ENCODE results near the gene CARMIL3. TPM values are rescaled to one million over a fixed set of nuclear protein-coding genes. Genes with fewer than 3 reads are reported as not detected.
A peak's percentile ranks its signal among the peaks of the same experiment; 100 is the strongest.

CARMIL3 gene
- total and polyA plus RNA-seq, 2 experiments from 2014 or later, result 3.7 to 11.8 TPM

DNA sequence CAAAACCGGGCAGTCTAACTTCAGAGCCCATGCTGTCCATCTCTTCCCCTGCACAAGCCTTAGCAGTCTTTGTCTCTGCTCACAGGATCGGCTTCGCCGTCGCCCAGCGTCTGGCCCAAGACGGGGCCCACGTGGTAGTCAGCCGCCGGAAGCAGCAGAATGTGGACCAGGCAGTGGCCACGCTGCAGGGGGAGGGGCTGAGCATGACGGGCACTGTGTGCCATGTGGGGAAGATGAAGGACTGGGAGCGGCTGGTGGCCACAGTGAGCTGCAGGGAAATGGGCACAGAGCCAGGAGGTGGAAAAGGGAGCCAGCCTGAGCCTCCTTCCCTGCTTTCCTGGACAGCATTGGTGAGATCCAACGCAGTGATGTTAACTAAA is 14.2 kb upstream of the CARMIL3 start:
- Histone ChIP-seq H3F3A (replicated peaks; ENCODE audit: low read depth) (no peaks in the 10 kb centered on the region), H3K36me3 (ENCODE audit: insufficient read depth) (no peaks in the 10 kb centered on the region), H4K20me1 (replicated peaks; ENCODE audit: insufficient read depth) (no peaks in the 10 kb centered on the region), H3K27ac (ENCODE audit: low read depth) (no peak overlapping the region), H3K9me2 (ENCODE audit: insufficient read depth) (no peaks in the 10 kb centered on the region), H3K27me3 (ENCODE audit: insufficient read depth) (0 out of 2 replicates have a peak, but pooled peaks cover 4% of the 10 kb centered on the region), H3K4me1 (ENCODE audit: insufficient read depth) (0 out of 2 replicates have a peak, but pooled peaks cover 3% of the 10 kb centered on the region), H3K4me3 (no peak overlapping the region), H3K4me2 (no peak overlapping the region), H2AFZ (no peak overlapping the region; the same call in 1 of the 2 replicates), H3K79me2 (replicated peaks; ENCODE audit: insufficient read depth) (no peaks in the 10 kb centered on the region)
- Mint-ChIP-seq H3K27me3 (ENCODE audit: insufficient read depth, low read depth, poor library complexity) (peaks cover 3% of the 10 kb centered on the region), H3K36me3 (ENCODE audit: low read depth) (peaks cover 2% of the 10 kb centered on the region; the same call in 1 of the 3 replicates), H3K4me1 (peaks cover 10% of the 10 kb centered on the region; the same call in 2 of the 3 replicates), H3K9me3 (peaks cover 5% of the 10 kb centered on the region; the same call in 1 of the 3 replicates), H3K4me3 (no peak overlapping the region), H3K27ac (no peak overlapping the region)
- ATAC-seq (no peak), DNase-seq (ENCODE audit: low spot score) (peak; percentile 40)
- TF ChIP-seq EZH2 (IDR thresholded peaks at IDR 0.05; ENCODE audit: low read depth, unreplicated experiment) (no peak), ZNF114 (CRISPR knock-in tag; IDR thresholded peaks at IDR 0.05) (no peak), POLR2AphosphoS5 (IDR thresholded peaks at IDR 0.05; ENCODE audit: low read depth) (no peak), NANOG (IDR thresholded peaks at IDR 0.05; ENCODE audit: borderline replicate concordance) (no peak), ZNF331 (CRISPR knock-in tag; IDR thresholded peaks at IDR 0.05; ENCODE audit: low read depth) (no peak), EZH2phosphoT487 (IDR thresholded peaks at IDR 0.05; ENCODE audit: unreplicated experiment) (no peak), STAT1 (IDR thresholded peaks at IDR 0.05; ENCODE audit: unreplicated experiment) (no peak)
- TF ChIP-seq, protein P1, sequence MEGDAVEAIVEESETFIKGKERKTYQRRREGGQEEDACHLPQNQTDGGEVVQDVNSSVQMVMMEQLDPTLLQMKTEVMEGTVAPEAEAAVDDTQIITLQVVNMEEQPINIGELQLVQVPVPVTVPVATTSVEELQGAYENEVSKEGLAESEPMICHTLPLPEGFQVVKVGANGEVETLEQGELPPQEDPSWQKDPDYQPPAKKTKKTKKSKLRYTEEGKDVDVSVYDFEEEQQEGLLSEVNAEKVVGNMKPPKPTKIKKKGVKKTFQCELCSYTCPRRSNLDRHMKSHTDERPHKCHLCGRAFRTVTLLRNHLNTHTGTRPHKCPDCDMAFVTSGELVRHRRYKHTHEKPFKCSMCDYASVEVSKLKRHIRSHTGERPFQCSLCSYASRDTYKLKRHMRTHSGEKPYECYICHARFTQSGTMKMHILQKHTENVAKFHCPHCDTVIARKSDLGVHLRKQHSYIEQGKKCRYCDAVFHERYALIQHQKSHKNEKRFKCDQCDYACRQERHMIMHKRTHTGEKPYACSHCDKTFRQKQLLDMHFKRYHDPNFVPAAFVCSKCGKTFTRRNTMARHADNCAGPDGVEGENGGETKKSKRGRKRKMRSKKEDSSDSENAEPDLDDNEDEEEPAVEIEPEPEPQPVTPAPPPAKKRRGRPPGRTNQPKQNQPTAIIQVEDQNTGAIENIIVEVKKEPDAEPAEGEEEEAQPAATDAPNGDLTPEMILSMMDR (conservative IDR thresholded peaks at IDR 0.05; ENCODE audit: low read depth in 2 of 2), result no peak
- TF ChIP-seq, protein P2, sequence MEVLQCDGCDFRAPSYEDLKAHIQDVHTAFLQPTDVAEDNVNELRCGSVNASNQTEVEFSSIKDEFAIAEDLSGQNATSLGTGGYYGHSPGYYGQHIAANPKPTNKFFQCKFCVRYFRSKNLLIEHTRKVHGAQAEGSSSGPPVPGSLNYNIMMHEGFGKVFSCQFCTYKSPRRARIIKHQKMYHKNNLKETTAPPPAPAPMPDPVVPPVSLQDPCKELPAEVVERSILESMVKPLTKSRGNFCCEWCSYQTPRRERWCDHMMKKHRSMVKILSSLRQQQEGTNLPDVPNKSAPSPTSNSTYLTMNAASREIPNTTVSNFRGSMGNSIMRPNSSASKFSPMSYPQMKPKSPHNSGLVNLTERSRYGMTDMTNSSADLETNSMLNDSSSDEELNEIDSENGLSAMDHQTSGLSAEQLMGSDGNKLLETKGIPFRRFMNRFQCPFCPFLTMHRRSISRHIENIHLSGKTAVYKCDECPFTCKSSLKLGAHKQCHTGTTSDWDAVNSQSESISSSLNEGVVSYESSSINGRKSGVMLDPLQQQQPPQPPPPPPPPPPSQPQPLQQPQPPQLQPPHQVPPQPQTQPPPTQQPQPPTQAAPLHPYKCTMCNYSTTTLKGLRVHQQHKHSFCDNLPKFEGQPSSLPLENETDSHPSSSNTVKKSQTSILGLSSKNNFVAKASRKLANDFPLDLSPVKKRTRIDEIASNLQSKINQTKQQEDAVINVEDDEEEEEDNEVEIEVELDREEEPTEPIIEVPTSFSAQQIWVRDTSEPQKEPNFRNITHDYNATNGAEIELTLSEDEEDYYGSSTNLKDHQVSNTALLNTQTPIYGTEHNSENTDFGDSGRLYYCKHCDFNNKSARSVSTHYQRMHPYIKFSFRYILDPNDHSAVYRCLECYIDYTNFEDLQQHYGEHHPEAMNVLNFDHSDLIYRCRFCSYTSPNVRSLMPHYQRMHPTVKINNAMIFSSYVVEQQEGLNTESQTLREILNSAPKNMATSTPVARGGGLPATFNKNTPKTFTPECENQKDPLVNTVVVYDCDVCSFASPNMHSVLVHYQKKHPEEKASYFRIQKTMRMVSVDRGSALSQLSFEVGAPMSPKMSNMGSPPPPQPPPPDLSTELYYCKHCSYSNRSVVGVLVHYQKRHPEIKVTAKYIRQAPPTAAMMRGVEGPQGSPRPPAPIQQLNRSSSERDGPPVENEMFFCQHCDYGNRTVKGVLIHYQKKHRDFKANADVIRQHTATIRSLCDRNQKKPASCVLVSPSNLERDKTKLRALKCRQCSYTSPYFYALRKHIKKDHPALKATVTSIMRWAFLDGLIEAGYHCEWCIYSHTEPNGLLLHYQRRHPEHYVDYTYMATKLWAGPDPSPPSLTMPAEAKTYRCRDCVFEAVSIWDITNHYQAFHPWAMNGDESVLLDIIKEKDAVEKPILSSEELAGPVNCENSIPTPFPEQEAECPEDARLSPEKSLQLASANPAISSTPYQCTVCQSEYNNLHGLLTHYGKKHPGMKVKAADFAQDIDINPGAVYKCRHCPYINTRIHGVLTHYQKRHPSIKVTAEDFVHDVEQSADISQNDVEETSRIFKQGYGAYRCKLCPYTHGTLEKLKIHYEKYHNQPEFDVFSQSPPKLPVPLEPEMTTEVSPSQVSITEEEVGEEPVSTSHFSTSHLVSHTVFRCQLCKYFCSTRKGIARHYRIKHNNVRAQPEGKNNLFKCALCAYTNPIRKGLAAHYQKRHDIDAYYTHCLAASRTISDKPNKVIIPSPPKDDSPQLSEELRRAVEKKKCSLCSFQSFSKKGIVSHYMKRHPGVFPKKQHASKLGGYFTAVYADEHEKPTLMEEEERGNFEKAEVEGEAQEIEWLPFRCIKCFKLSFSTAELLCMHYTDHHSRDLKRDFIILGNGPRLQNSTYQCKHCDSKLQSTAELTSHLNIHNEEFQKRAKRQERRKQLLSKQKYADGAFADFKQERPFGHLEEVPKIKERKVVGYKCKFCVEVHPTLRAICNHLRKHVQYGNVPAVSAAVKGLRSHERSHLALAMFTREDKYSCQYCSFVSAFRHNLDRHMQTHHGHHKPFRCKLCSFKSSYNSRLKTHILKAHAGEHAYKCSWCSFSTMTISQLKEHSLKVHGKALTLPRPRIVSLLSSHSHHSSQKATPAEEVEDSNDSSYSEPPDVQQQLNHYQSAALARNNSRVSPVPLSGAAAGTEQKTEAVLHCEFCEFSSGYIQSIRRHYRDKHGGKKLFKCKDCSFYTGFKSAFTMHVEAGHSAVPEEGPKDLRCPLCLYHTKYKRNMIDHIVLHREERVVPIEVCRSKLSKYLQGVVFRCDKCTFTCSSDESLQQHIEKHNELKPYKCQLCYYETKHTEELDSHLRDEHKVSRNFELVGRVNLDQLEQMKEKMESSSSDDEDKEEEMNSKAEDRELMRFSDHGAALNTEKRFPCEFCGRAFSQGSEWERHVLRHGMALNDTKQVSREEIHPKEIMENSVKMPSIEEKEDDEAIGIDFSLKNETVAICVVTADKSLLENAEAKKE (CRISPR knock-in tag; IDR thresholded peaks at IDR 0.05), result no peak
